SK-N-SH (cell line): ENCODE results near the gene MED27. TPM values are rescaled to one million over a fixed set of nuclear protein-coding genes. Genes with fewer than 3 reads are reported as not detected.

Source experiments
- CTCF ChIA-PET: fragments of 300-600, 350-600 bp; formaldehyde crosslinking; extraction: SDS; loops from one replicate; lab custom pipeline; 2021; lab: Yijun Ruan, JAX
- POLR2A ChIA-PET: fragments of 350-600 bp; sonication (Branson Sonifier 250); formaldehyde crosslinking; extraction: SDS; loops from one replicate; lab custom pipeline; 2020; ENCODE audit warnings: antibody characterized with exemption, inconsistent platforms; lab: Yijun Ruan, JAX
- DNase-seq: peaks from one replicate; pipeline ENCODE4 v3.0.0; 2012
- H2AFZ ChIP-seq: fragments of 200-600 bp; sonication (generic); 2 replicates; pipeline ENCODE4 v1.8.1; 2016; ENCODE audit warnings: antibody characterized with exemption, mild to moderate bottlenecking, low read depth
- H3F3A ChIP-seq: fragments of 200-600 bp; sonication (generic); replicated peaks from 2 replicates; pipeline ENCODE3; 2016; ENCODE audit warnings: antibody characterized with exemption, mild to moderate bottlenecking; ENCODE audit not compliant: insufficient read depth
- H3K27ac ChIP-seq, 2 experiments: fragments of 200-500 bp in 1 of 2; fragments of 200-600 bp in 1 of 2; sonication (Bioruptor generic) in 1 of 2; sonication (generic), shearing (Covaris generic) in 1 of 2; 2 replicates each; pipeline versions ENCODE4 v1.5.1 to v1.6.1; 2014 to 2016; ENCODE audit warnings: low read depth in 2 of 2, inconsistent platforms in 1 of 2, low read length in 1 of 2, mild to moderate bottlenecking in 1 of 2, mixed read lengths in 1 of 2
- H3K27me3 ChIP-seq: fragments of 200-600 bp; sonication (generic), shearing (Covaris generic); 2 replicates; pipeline ENCODE4 v1.6.1; 2016; ENCODE audit warnings: mixed run types; ENCODE audit not compliant: insufficient read depth
- H3K36me3 ChIP-seq, 2 experiments: fragments of 200-500 bp in 1 of 2; fragments of 200-600 bp in 1 of 2; sonication (Bioruptor generic) in 1 of 2; sonication (generic) in 1 of 2; replicated peaks in 1 of 2; 2 replicates each; pipeline versions ENCODE3 to v1.5.1; 2014 to 2016; ENCODE audit warnings: low read length in 1 of 2, mild to moderate bottlenecking in 1 of 2; ENCODE audit not compliant: insufficient read depth in 2 of 2, control insufficient read depth in 1 of 2
- H3K4me1 ChIP-seq, 2 experiments: fragments of 200-500 bp in 1 of 2; fragments of 200-600 bp in 1 of 2; sonication (Bioruptor generic) in 1 of 2; sonication (generic), shearing (Covaris generic) in 1 of 2; 2 replicates each; pipeline versions ENCODE4 v1.5.1 to v1.6.1; 2014 to 2016; ENCODE audit warnings: low read depth in 1 of 2, low read length in 1 of 2, mixed run types in 1 of 2; ENCODE audit not compliant: insufficient read depth in 2 of 2, control insufficient read depth in 1 of 2
- H3K4me2 ChIP-seq: fragments of 200-600 bp; sonication (generic), shearing (Covaris generic); 2 replicates; pipeline ENCODE4 v1.6.1; 2017; ENCODE audit warnings: mixed run types
- H3K4me3 ChIP-seq, 2 experiments: fragments of 200-500 bp in 1 of 2; fragments of 200-600 bp in 1 of 2; sonication (Bioruptor generic) in 1 of 2; sonication (generic), shearing (Covaris generic) in 1 of 2; 2 replicates each; pipeline versions ENCODE4 v1.5.1 to v1.8.1; 2014 to 2016; ENCODE audit warnings: low read depth in 2 of 2, inconsistent platforms in 1 of 2, low read length in 1 of 2, mild to moderate bottlenecking in 1 of 2, mixed read lengths in 1 of 2, moderate library complexity in 1 of 2
- H3K79me2 ChIP-seq: fragments of 200-600 bp; sonication (generic); 2 replicates; pipeline ENCODE4 v1.8.1; 2017; ENCODE audit warnings: mild to moderate bottlenecking; ENCODE audit not compliant: insufficient read depth
- H3K9ac ChIP-seq: fragments of 200-600 bp; sonication (generic); 2 replicates; pipeline ENCODE4 v1.6.1; 2017; ENCODE audit warnings: mixed run types
- H3K9me2 ChIP-seq: fragments of 200-600 bp; sonication (generic); 2 replicates; pipeline ENCODE4 v1.6.1; 2017; ENCODE audit warnings: mixed run types
- H3K9me3 ChIP-seq: fragments of 200-600 bp; sonication (generic); 2 replicates; pipeline ENCODE4 v1.6.1; 2017; ENCODE audit warnings: mixed run types, mild to moderate bottlenecking, moderate library complexity
- H4K20me1 ChIP-seq: fragments of 200-600 bp; sonication (generic); 2 replicates; pipeline ENCODE4 v1.6.1; 2017; ENCODE audit warnings: mild to moderate bottlenecking, mixed run types; ENCODE audit not compliant: insufficient read depth
- CHD2 ChIP-seq: fragments of 150-350 bp; IDR thresholded peaks from 2 replicates; pipeline ENCODE4 v1.6.1; 2018; ENCODE audit warnings: low read length; ENCODE audit not compliant: partially characterized antibody
- CTCF ChIP-seq: fragments of 200-600 bp; sonication (generic); IDR thresholded peaks from 2 replicates; pipeline ENCODE4 v1.6.1; 2017; ENCODE audit warnings: antibody characterized with exemption, mild to moderate bottlenecking, moderate library complexity
- ELF1 ChIP-seq: IDR thresholded peaks from 2 replicates; pipeline ENCODE4 v1.4.0; 2012
- EZH2phosphoT487 ChIP-seq: fragments of 200-600 bp; sonication (generic); IDR thresholded peaks from 2 replicates; pipeline ENCODE4 v1.6.1; 2017; ENCODE audit warnings: low read depth, mixed run types, mild to moderate bottlenecking, antibody characterized with exemption, moderate library complexity, borderline replicate concordance
- FOSL2 ChIP-seq: IDR thresholded peaks from 2 replicates; pipeline ENCODE4 v1.4.0; 2012; ENCODE audit warnings: low read depth, mild to moderate bottlenecking, moderate library complexity, borderline replicate concordance
- FOXJ3 ChIP-seq: sonication (generic); formaldehyde crosslinking; IDR thresholded peaks from 2 replicates; pipeline ENCODE4 v1.5.1; 2020; ENCODE audit warnings: mild to moderate bottlenecking, missing genetic modification reagents
- FOXM1 ChIP-seq: IDR thresholded peaks from 2 replicates; pipeline ENCODE4 v1.4.0; 2012; ENCODE audit warnings: low read depth, mild to moderate bottlenecking
- GATA2 ChIP-seq: sonication (generic); formaldehyde crosslinking; IDR thresholded peaks from 2 replicates; pipeline ENCODE4 v1.5.0; 2020; ENCODE audit warnings: mild to moderate bottlenecking, missing genetic modification reagents
- MEF2A ChIP-seq: IDR thresholded peaks from 2 replicates; pipeline ENCODE4 v1.4.0; 2012; ENCODE audit warnings: low read depth, borderline replicate concordance
- MXI1 ChIP-seq: IDR thresholded peaks from 2 replicates; pipeline ENCODE4 v1.6.1; 2012; ENCODE audit warnings: mild to moderate bottlenecking, low read depth, low read length, improper control_type of control experiment
- NFIC ChIP-seq: IDR thresholded peaks from 2 replicates; pipeline ENCODE4 v1.4.0; 2012; ENCODE audit warnings: borderline replicate concordance
- NRF1 ChIP-seq: IDR thresholded peaks from 2 replicates; pipeline ENCODE4 v1.6.1; 2012; ENCODE audit warnings: low read depth, mild to moderate bottlenecking, low read length
- POLR2AphosphoS5 ChIP-seq: IDR thresholded peaks from 2 replicates; pipeline ENCODE4 v1.6.1; 2012; ENCODE audit warnings: low read depth, low read length
- RAD21 ChIP-seq: IDR thresholded peaks from 2 replicates; pipeline ENCODE4 v1.6.1; 2012; ENCODE audit warnings: mild to moderate bottlenecking, low read length
- RCOR1 ChIP-seq: fragments of 150-350 bp; IDR thresholded peaks from 2 replicates; pipeline ENCODE4 v1.6.1; 2017; ENCODE audit warnings: antibody characterized with exemption, low read length
- RFX5 ChIP-seq: IDR thresholded peaks from 2 replicates; pipeline ENCODE4 v1.6.1; 2012; ENCODE audit warnings: mild to moderate bottlenecking, improper control_type of control experiment, low read length
- RXRA ChIP-seq: IDR thresholded peaks from 2 replicates; pipeline ENCODE4 v1.4.0; 2012; ENCODE audit warnings: low read depth, mild to moderate bottlenecking, borderline replicate concordance
- SIN3A ChIP-seq: IDR thresholded peaks from 2 replicates; pipeline ENCODE4 v1.6.1; 2012; ENCODE audit warnings: low read depth, mild to moderate bottlenecking, low read length, moderate library complexity, borderline replicate concordance
- SMC3 ChIP-seq: IDR thresholded peaks from 2 replicates; pipeline ENCODE4 v1.6.1; 2012; ENCODE audit warnings: low read depth, low read length, improper control_type of control experiment
- TAF1 ChIP-seq: IDR thresholded peaks from 2 replicates; pipeline ENCODE4 v1.6.1; 2012; ENCODE audit warnings: low read depth, mild to moderate bottlenecking, low read length, moderate library complexity, borderline replicate concordance
- YY1 ChIP-seq: IDR thresholded peaks from 2 replicates; pipeline ENCODE4 v1.4.0; 2012; ENCODE audit warnings: low read depth, mild to moderate bottlenecking
- WGBS: methylation state at CpG from one replicate; pipeline ENCODE4 v1.1.6; 2017; ENCODE audit warnings: low lambda C conversion rate; 5-methylcytosine and 5-hydroxymethylcytosine counted together
- polyA plus RNA-seq, 3 experiments: library from polyadenylated mRNA; depleted of rRNA; stranded (reverse); fragments of >200 nt; gene quantifications; 2 replicates each; pipeline ENCODE4 v1.2.3, GENCODE V29; 2012
- TF ChIP-seq, protein P1 (sequence below): IDR thresholded peaks from 2 replicates; pipeline ENCODE4 v1.4.0; 2012; ENCODE audit warnings: low read depth, borderline replicate concordance
- TF ChIP-seq, protein P2 (sequence below): IDR thresholded peaks from 2 replicates; pipeline ENCODE4 v1.4.0; 2012; ENCODE audit warnings: low read depth, borderline replicate concordance

The MED27 gene
- polyA plus RNA-seq, 1 of the 3 experiments (the other 2 are of a cell fraction), result 35.0 TPM

- TF ChIP-seq GATA2 (CRISPR knock-in tag), result peak; percentile 78
- no peak for TF ChIP-seq NRF1
- TF ChIP-seq EZH2phosphoT487, result no peak
- TF ChIP-seq MEF2A, result no peak
- TF ChIP-seq YY1, result no peak
- no peak for TF ChIP-seq FOXM1
- no peak for TF ChIP-seq ELF1
- TF ChIP-seq FOXJ3, result no peak
- peak; percentile 60; the same call in 1 of the 2 replicates for TF ChIP-seq MXI1
- no peak for TF ChIP-seq NFIC
- no peak for TF ChIP-seq TAF1
- no peak for TF ChIP-seq SMC3
- TF ChIP-seq, protein P1, sequence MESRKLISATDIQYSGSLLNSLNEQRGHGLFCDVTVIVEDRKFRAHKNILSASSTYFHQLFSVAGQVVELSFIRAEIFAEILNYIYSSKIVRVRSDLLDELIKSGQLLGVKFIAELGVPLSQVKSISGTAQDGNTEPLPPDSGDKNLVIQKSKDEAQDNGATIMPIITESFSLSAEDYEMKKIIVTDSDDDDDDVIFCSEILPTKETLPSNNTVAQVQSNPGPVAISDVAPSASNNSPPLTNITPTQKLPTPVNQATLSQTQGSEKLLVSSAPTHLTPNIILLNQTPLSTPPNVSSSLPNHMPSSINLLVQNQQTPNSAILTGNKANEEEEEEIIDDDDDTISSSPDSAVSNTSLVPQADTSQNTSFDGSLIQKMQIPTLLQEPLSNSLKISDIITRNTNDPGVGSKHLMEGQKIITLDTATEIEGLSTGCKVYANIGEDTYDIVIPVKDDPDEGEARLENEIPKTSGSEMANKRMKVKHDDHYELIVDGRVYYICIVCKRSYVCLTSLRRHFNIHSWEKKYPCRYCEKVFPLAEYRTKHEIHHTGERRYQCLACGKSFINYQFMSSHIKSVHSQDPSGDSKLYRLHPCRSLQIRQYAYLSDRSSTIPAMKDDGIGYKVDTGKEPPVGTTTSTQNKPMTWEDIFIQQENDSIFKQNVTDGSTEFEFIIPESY, result no peak
These were observed 56.1 kb downstream of the MED27 start (continued) for GRCh38 chr9:132023419-132024180.

DNA sequence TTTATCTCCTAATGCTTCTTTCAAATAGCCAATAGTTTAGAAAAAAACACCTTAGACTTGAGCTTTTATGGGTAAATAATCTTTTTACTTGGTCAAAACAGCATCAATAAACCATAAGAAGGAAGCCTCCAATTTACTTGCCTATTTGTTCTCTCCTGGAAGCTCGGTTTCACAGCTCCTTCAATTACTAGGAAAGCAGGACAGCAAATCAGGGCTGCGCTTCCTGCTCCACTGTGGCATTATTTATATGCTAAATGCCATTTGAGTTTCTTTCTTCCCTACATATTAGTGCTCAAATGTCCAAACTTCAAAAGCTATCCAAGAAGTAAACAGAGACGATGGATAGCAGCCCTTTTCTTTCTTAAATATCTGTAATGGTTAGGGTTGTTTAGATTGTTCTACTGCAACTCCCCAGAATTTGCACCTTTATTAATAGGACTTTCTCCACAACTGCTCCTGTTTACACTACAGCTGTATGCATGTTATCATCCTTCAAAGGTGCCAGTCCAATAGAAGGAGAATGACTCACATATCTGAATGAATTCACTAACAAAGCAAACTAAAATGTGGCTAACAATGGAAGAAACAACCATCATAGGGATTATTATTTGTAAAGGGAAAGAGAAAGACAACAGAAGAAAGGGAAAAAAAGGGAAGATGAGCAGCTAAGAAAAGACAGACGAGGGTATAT, 58.7 kb downstream of the MED27 start:
- peaks cover 16 to 40% of the 10 kb centered on the region in 2 experiments; a peak in 3 of 4 replicates for H3K4me1 ChIP-seq
- no peak overlapping the region for H2AFZ ChIP-seq
- H4K20me1 ChIP-seq, result peaks cover 28% of the 10 kb centered on the region
- DNase-seq, result no peak
- POLR2A ChIA-PET, result no interaction called here
- H3K4me2 ChIP-seq, result no peak overlapping the region
- TF ChIP-seq CTCF (no peak), GATA2 (CRISPR knock-in tag) (no peak), RFX5 (no peak), MEF2A (no peak), YY1 (no peak), EZH2phosphoT487 (no peak), FOXJ3 (no peak), RAD21 (no peak), CHD2 (no peak), NRF1 (no peak), RXRA (no peak), SIN3A (no peak), POLR2AphosphoS5 (no peak), FOSL2 (no peak), RCOR1 (no peak)
- TF ChIP-seq, protein P2, sequence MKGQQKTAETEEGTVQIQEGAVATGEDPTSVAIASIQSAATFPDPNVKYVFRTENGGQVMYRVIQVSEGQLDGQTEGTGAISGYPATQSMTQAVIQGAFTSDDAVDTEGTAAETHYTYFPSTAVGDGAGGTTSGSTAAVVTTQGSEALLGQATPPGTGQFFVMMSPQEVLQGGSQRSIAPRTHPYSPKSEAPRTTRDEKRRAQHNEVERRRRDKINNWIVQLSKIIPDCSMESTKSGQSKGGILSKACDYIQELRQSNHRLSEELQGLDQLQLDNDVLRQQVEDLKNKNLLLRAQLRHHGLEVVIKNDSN, result no peak
- no peak overlapping the region for H3K9ac ChIP-seq
- H3K9me3 ChIP-seq, result no peaks in the 10 kb centered on the region
- H3F3A ChIP-seq, result no peaks in the 10 kb centered on the region
- CTCF ChIA-PET, result interaction anchor here (0.7 to 2.2 kb wide), 8 partner anchors 13 to 215 kb away, joined by 3 to 7 read pairs (median 4); no protein-coding TSS in a partner anchor
- no peak overlapping the region for H3K4me3 ChIP-seq
- H3K79me2 ChIP-seq, result peaks cover 47% of the 10 kb centered on the region; the same call in 1 of the 2 replicates
- peak overlapping the region in 1 of 2 experiments; percentile 64; a peak in 1 of 4 replicates for H3K27ac ChIP-seq
- no peaks in the 10 kb centered on the region for H3K36me3 ChIP-seq
- H3K9me2 ChIP-seq, result no peaks in the 10 kb centered on the region
- WGBS, result 69% methylated on average over 4 of the region's 4 CpGs
- H3K27me3 ChIP-seq, result no peaks in the 10 kb centered on the region
